SU-DHL-6 (cell line): ENCODE measurements around the gene TBC1D1.

Experiments
- H2AFZ ChIP-seq: fragments of 200-600 bp; sonication (generic); 2 replicates; pipeline ENCODE4 v1.6.1; 2014; ENCODE audit warnings: low read depth, mild to moderate bottlenecking, moderate library complexity, mixed read lengths, antibody characterized with exemption, low read length; ENCODE audit not compliant: severe bottlenecking
- H3F3A ChIP-seq: fragments of 200-600 bp; shearing (Covaris generic); 2 replicates; pipeline ENCODE4 v1.6.0; 2016; ENCODE audit warnings: antibody characterized with exemption, mild to moderate bottlenecking; ENCODE audit not compliant: insufficient read depth
- H3K27ac ChIP-seq: fragments of 200-600 bp; sonication (generic); 2 replicates; pipeline ENCODE4 v1.5.1; 2016; ENCODE audit warnings: low read depth, mild to moderate bottlenecking, low read length, moderate library complexity, mixed read lengths
- H3K27me3 ChIP-seq: fragments of 200-600 bp; sonication (generic), shearing (Covaris generic); 2 replicates; pipeline ENCODE4 v1.6.0; 2014; ENCODE audit warnings: mild to moderate bottlenecking, low read length
- H3K36me3 ChIP-seq: fragments of 200-600 bp; sonication (generic); 2 replicates; pipeline ENCODE4 v1.6.1; 2014; ENCODE audit warnings: mild to moderate bottlenecking, low read length, mixed read lengths
- H3K4me2 ChIP-seq: fragments of 300-600, 200-600 bp; shearing (Covaris generic), sonication (generic); 2 replicates; pipeline ENCODE4 v1.6.0; 2014; ENCODE audit warnings: low read length, low read depth, mild to moderate bottlenecking; ENCODE audit not compliant: poor library complexity, severe bottlenecking
- H3K4me3 ChIP-seq: fragments of 200-600 bp; sonication (generic); 2 replicates; pipeline ENCODE4 v1.5.1; 2014; ENCODE audit warnings: antibody characterized with exemption, low read length, mild to moderate bottlenecking, mixed read lengths; ENCODE audit not compliant: insufficient read depth, poor library complexity, severe bottlenecking
- H3K79me2 ChIP-seq: fragments of 200-600 bp; sonication (generic); 2 replicates; pipeline ENCODE4 v1.6.1; 2014; ENCODE audit warnings: mild to moderate bottlenecking, low read length, moderate library complexity; ENCODE audit not compliant: insufficient read depth
- H3K9ac ChIP-seq: fragments of 200-600 bp; sonication (generic); 2 replicates; pipeline ENCODE4 v1.7.0; 2014; ENCODE audit warnings: mild to moderate bottlenecking, low read length
- H3K9me2 ChIP-seq: fragments of 200-600 bp; sonication (generic); replicated peaks from 2 replicates; pipeline ENCODE4 v1.6.1; 2014; ENCODE audit warnings: low read length; ENCODE audit not compliant: insufficient read depth
- H3K9me3 ChIP-seq: fragments of 200-600 bp; sonication (generic); 2 replicates; pipeline ENCODE4 v1.6.1; 2014; ENCODE audit warnings: low read length, mixed read lengths; ENCODE audit not compliant: insufficient read depth
- H4K20me1 ChIP-seq: fragments of 200-600 bp; sonication (generic); 2 replicates; pipeline ENCODE4 v1.6.1; 2014; ENCODE audit warnings: low read depth, mild to moderate bottlenecking, antibody characterized with exemption, low read length, moderate library complexity, mixed read lengths
- CTCF ChIP-seq: fragments of 200-600 bp; sonication (generic); IDR thresholded peaks from one replicate; pipeline ENCODE4 v1.5.1; 2017; ENCODE audit warnings: antibody characterized with exemption, mild to moderate bottlenecking, low read length, moderate library complexity; ENCODE audit not compliant: insufficient read depth, poor library complexity, severe bottlenecking
- EZH2phosphoT487 ChIP-seq: fragments of 200-600 bp; sonication (generic), shearing (Covaris generic); conservative IDR thresholded peaks from 2 replicates; pipeline ENCODE4 v1.6.1; 2018; ENCODE audit warnings: mild to moderate bottlenecking, antibody characterized with exemption, low read length, moderate library complexity, mixed read lengths

TBC1D1 gene

GRCh38 chr4:37905533-37906169, 14.8 kb downstream of the TBC1D1 start:
- no peaks in the 10 kb centered on the region for H3F3A ChIP-seq
- H3K79me2 ChIP-seq, result no peaks in the 10 kb centered on the region
- H3K9me3 ChIP-seq, result no peaks in the 10 kb centered on the region
- no peaks in the 10 kb centered on the region for H4K20me1 ChIP-seq
- H3K27me3 ChIP-seq, result no peaks in the 10 kb centered on the region
- no peak overlapping the region for H3K27ac ChIP-seq
- TF ChIP-seq EZH2phosphoT487, result no peak
- no peak for TF ChIP-seq CTCF
- no peak overlapping the region for H3K4me2 ChIP-seq
- no peak overlapping the region for H3K9ac ChIP-seq
- H2AFZ ChIP-seq, result no peak overlapping the region
- no peaks in the 10 kb centered on the region for H3K36me3 ChIP-seq
- no peaks in the 10 kb centered on the region for H3K9me2 ChIP-seq
- no peak overlapping the region for H3K4me3 ChIP-seq

DNA sequence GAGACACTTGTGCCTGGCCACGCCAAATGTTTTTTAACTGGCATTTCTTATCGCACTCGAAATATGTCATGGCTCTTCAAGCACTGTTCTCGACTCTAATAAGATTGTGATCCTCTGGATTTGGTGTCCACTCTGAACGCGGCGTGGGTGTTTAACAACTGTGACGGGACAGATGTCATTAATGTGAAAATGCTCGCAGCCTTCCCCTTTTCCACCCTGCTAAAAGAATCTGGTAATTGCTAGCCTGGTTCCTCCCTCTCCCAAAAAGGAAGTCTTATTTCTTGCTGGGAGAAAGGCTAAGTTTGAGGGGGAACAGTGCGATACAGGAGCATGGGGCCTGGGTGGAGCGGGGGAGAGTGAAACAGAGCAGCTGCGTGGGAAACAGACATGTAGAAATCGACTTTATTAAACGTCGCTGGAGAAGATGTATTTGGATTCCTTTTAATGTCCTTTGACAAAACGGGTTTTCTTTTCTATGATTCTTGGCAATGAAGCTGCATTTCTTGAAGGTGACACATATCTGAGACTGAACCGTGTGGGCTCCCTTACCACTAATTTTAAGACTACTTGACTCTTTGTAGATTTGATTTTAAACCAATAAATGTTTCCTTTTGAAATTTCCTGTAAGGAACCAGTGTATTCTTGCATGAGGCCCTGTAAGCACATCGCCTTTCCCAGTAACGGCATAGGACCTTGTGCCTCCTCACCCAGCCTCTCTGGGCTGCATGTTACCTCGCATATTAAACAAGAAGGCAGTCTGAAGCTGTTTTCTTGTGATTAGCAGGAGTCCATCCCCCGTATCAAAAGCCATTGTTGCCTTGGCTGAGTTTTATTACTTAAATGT, 17.8 kb downstream of the TBC1D1 start:
- H4K20me1 ChIP-seq, result no peaks in the 10 kb centered on the region
- no peak overlapping the region for H2AFZ ChIP-seq
- H3K9me3 ChIP-seq, result no peaks in the 10 kb centered on the region
- no peaks in the 10 kb centered on the region for H3K27me3 ChIP-seq
- no peak overlapping the region for H3K27ac ChIP-seq
- TF ChIP-seq EZH2phosphoT487 (no peak), CTCF (no peak)
- H3K9me2 ChIP-seq, result no peaks in the 10 kb centered on the region
- no peaks in the 10 kb centered on the region for H3K36me3 ChIP-seq
- no peak overlapping the region for H3K4me3 ChIP-seq
- no peak overlapping the region for H3K9ac ChIP-seq
- H3K79me2 ChIP-seq, result no peaks in the 10 kb centered on the region
- H3K4me2 ChIP-seq, result no peak overlapping the region
- H3F3A ChIP-seq, result no peaks in the 10 kb centered on the region

DNA sequence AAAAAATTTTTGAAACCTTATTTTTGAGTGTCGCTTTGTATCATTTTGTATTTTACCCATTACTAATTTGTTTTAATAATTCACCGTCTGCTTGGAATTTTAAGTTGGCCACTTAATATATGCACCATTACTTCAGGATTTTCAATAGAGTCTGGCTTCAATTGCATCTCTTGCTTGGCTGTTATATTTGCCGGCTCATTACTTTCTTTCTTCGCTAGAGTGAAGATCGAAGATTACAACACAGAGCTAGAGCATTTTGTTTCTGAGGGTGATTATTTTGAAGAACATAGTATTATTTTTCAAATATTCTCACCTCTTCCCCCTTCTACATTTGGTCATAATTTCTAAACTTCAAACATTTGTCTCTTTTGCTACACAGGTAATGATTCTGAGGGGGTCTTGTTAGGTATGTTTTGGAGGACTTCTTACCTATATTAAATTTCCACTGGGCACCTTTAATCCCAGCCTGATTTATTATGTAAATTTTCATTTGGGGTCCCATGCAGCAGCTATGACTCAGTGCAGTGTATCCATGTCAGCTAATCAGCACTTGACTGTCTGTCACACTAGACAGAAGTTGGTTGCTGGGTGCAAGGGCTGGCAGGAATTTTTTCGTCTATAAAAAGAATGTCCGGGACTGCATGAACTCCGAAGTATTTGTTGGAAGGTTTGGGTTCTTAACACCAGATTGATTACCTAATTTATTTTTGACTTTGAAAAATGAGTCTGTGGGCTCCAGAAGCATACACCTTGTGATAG, 18.6 kb downstream of the TBC1D1 start:
- no peak for TF ChIP-seq CTCF
- no peak for TF ChIP-seq EZH2phosphoT487
- no peak overlapping the region for H3K9ac ChIP-seq
- no peaks in the 10 kb centered on the region for H4K20me1 ChIP-seq
- H3K79me2 ChIP-seq, result no peaks in the 10 kb centered on the region
- no peaks in the 10 kb centered on the region for H3K9me2 ChIP-seq
- H2AFZ ChIP-seq, result no peak overlapping the region
- no peak overlapping the region for H3K4me2 ChIP-seq
- no peaks in the 10 kb centered on the region for H3K36me3 ChIP-seq
- H3K4me3 ChIP-seq, result no peak overlapping the region
- no peaks in the 10 kb centered on the region for H3K9me3 ChIP-seq
- no peaks in the 10 kb centered on the region for H3K27me3 ChIP-seq
- no peaks in the 10 kb centered on the region for H3F3A ChIP-seq
- no peak overlapping the region for H3K27ac ChIP-seq
